Cardiac muscle cell (in vitro differentiated cells and primary cell): Measurements from ENCODE around the gene ING5. TPM values are rescaled to one million over a fixed set of nuclear protein-coding genes. Genes with fewer than 3 reads are reported as not detected.
"Not testable (repeated sequence)": the region's sequence is repeated elsewhere in the genome, so short reads cannot be mapped to it uniquely, and the experiment has no call there.

Experiments
- DNase-seq, 2 donors: peaks; one replicate each; pipeline versions ENCODE4 v3.0.0 to v3.0.0-alpha.2; 2010 to 2017; ENCODE audit warnings: low read depth in 1 of 2, low spot score in 1 of 2
- H3K27ac ChIP-seq: fragments of 200-600 bp; sonication (generic); 2 replicates; pipeline ENCODE4 v1.5.1; 2016
- H3K27me3 ChIP-seq: fragments of 200-600 bp; sonication (generic); 2 replicates; pipeline ENCODE4 v1.6.0; 2016; ENCODE audit warnings: control low read depth
- H3K36me3 ChIP-seq: fragments of 200-600 bp; sonication (generic); 2 replicates; pipeline ENCODE4 v1.5.1; 2016; ENCODE audit warnings: control low read depth
- H3K4me1 ChIP-seq: fragments of 200-600 bp; sonication (generic); 2 replicates; pipeline ENCODE4 v1.8.1; 2017; ENCODE audit warnings: low read depth, mild to moderate bottlenecking, mixed run types
- H3K4me3 ChIP-seq: fragments of 200-600 bp; sonication (generic); 2 replicates; pipeline ENCODE4 v1.5.1; 2016; ENCODE audit warnings: mild to moderate bottlenecking
- H3K9me3 ChIP-seq: fragments of 200-600 bp; sonication (generic); 2 replicates; pipeline ENCODE4 v1.5.1; 2017; ENCODE audit warnings: low read depth, mild to moderate bottlenecking, control low read depth
- polyA plus RNA-seq: library from polyadenylated mRNA; unstranded; fragments of >200 nt; fragmentation: Nextera tagmentation; extraction: Ambion mirVana; gene quantifications from 2 replicates; pipeline ENCODE4 v1.2.1, GENCODE V29; 2016
- total RNA-seq: library from RNA; depleted of rRNA; stranded (reverse); fragments of >200 nt; gene quantifications from 2 replicates; pipeline ENCODE4 v1.2.3, GENCODE V29; 2016
- TF ChIP-seq, protein P1 (sequence below): IDR thresholded peaks from 2 replicates; pipeline ENCODE4 v1.5.1; 2012; ENCODE audit warnings: low read depth, mild to moderate bottlenecking, low read length

ING5 gene
- total and polyA plus RNA-seq, 2 experiments from 2014 or later, result 16.3 to 53.6 TPM

DNA sequence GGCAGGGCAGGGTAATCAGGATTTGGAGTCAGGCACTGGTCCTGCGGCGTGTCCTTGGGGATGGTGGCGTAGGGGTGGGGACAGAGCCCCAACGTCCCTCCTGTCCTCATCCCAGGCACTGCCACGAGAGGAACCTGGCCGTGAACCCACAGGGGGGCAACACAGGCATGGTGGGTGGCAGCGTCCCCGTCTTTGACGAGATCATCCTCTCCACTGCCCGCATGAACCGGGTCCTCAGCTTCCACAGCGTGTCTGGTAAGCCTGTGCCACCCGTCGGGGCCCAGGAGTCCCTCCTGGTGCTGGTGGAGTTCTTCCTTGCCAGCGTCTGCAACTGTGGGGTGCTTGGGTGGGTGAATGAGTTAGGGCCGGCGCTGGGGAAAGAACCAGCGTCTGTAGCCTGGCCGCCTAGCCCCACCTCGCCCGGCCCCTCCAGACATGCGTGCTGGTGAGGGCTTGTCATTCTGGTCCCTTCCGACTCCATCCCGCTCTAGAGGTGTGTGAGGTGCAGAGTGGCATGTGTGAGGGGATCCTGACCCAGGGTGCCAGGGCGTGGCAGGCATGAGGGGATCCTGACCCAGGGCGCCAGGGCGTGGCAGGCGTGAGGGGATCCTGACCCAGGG is 40.6 kb downstream of the ING5 start:
- peaks cover 2% of the 10 kb centered on the region for H3K36me3 ChIP-seq
- no peak for DNase-seq
- H3K9me3 ChIP-seq, result no peaks in the 10 kb centered on the region
- H3K4me3 ChIP-seq, result no peak overlapping the region
- no peaks in the 10 kb centered on the region for H3K27me3 ChIP-seq
- H3K4me1 ChIP-seq, result no peaks in the 10 kb centered on the region
- TF ChIP-seq, protein P1, sequence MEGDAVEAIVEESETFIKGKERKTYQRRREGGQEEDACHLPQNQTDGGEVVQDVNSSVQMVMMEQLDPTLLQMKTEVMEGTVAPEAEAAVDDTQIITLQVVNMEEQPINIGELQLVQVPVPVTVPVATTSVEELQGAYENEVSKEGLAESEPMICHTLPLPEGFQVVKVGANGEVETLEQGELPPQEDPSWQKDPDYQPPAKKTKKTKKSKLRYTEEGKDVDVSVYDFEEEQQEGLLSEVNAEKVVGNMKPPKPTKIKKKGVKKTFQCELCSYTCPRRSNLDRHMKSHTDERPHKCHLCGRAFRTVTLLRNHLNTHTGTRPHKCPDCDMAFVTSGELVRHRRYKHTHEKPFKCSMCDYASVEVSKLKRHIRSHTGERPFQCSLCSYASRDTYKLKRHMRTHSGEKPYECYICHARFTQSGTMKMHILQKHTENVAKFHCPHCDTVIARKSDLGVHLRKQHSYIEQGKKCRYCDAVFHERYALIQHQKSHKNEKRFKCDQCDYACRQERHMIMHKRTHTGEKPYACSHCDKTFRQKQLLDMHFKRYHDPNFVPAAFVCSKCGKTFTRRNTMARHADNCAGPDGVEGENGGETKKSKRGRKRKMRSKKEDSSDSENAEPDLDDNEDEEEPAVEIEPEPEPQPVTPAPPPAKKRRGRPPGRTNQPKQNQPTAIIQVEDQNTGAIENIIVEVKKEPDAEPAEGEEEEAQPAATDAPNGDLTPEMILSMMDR, result no peak
- no peak overlapping the region for H3K27ac ChIP-seq

DNA sequence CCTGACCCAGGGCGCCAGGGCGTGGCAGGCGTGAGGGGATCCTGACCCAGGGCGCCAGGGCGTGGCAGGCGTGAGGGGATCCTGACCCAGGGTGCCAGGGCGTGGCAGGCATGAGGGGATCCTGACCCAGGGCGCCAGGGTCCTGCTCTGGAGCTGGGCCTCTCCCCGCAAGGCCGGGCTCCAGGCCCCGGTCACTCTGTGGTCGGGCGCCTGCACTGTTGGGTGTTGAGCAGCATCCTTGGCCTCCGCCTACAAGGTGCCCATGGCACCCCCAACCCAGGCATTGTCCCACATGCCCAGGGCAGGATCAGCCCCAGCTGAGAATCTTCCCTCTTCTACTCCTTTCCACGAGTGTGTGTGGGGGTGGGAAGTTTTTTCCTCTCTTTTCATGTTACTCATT is 41.2 kb downstream of the ING5 start:
- H3K4me1 ChIP-seq, H3K36me3 ChIP-seq, H3K9me3 ChIP-seq, H3K4me3 ChIP-seq, DNase-seq, H3K27ac ChIP-seq, H3K27me3 ChIP-seq: not testable (repeated sequence)

DNA sequence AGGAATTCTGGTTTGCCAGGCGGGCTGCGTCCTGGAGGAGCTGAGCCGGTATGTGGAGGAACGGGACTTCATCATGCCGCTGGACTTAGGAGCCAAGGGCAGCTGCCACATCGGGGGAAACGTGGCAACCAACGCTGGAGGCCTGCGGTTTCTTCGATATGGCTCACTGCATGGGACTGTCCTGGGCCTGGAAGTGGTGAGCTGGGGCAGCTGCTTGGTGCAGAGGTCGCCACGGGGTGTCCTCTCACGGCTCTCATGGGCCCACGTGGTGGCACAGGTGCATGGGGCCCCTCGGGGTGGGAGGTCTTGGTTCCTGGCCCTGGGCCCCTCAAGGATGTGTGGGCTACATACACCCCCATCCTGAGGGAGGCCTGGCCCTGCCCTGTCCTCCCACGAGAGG is 41.8 kb downstream of the ING5 start:
- H3K27me3 ChIP-seq, result no peaks in the 10 kb centered on the region
- TF ChIP-seq, protein P1, result no peak
- no peak for DNase-seq
- no peaks in the 10 kb centered on the region for H3K9me3 ChIP-seq
- H3K36me3 ChIP-seq, result peaks cover 2% of the 10 kb centered on the region
- no peak overlapping the region for H3K27ac ChIP-seq
- no peaks in the 10 kb centered on the region for H3K4me1 ChIP-seq
- no peak overlapping the region for H3K4me3 ChIP-seq

DNA sequence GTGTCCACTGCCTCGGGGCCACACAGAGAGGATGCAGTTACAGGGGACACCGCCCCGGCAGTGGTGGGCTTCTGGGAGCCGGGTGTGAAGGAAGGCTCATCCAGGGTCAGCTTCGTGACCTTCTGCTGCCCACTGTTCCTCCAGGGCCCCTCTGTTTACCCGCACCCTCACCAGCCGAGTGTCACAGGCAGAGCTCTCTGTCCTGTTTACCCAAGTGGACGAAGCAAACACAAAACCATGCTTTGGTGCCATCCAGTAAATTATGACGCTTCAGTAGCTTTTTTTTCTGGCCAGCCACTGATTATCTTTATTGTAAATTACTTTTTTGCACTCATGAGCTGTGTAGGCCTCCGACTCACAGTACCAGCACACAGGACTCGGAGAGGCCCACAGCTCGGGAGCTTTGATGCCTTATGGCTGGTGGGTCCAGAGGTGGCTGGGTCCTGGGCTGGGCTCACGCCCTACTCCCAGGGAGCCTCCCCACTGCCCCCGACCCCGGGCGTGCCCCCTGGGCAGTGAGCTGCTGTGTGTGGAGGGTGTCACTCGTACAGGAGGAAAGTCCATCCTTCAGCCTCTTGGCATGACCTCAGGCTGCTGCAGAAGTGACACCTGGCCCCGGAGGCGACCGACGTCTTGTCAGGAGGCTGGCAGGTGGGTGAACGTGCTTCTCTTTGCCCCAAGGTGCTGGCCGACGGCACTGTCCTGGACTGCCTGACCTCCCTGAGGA is 42.4 kb downstream of the ING5 start:
- Histone ChIP-seq H3K4me1 (no peaks in the 10 kb centered on the region), H3K36me3 (peaks cover 2% of the 10 kb centered on the region), H3K27me3 (no peaks in the 10 kb centered on the region), H3K9me3 (no peaks in the 10 kb centered on the region), H3K4me3 (no peak overlapping the region), H3K27ac (no peak overlapping the region)
- DNase-seq, result no peak
- TF ChIP-seq, protein P1, result no peak

DNA sequence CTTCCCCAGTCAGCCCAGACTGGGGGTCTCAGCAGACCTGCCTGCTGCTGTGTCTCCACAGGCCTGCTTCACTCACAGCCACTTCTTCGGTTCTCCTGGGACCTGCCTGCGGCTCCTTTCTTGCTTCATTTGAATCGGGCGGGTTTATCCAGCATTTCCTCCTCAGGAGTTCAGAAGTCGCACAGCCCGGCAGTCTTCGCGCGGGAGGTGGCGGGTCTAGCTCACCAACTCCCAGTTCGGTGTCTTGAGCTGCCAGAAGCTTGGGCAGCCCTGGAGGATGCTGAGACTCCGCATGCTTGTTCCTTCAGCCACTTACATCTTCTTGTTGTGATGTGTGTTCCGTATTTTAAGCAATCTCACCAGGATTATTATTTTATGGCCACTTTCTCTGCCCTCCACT is 43.4 kb downstream of the ING5 start:
- no peak for DNase-seq
- Histone ChIP-seq H3K9me3 (no peaks in the 10 kb centered on the region), H3K4me1 (no peaks in the 10 kb centered on the region), H3K27ac (no peak overlapping the region), H3K4me3 (no peak overlapping the region), H3K36me3 (peaks cover 2% of the 10 kb centered on the region), H3K27me3 (no peaks in the 10 kb centered on the region)
- TF ChIP-seq, protein P1, result no peak

DNA sequence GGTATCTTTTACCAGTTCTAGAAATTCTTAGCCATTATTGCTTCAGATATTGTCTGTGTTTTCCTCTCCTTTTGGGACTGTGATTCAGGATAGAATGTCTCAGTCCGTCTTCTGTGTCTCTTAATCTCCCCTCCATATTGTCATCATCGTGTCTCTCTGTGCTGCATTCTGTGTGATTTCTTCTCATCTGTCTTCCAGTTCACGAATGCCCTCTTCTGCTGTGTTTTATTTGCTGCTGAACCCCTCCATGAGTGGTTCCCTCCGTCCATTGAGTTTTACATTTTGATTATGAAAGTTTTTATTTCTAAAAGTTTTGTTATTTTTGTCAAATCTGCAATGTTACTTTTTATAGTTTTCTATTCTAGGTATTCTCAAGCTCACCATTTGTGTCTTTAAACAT is 44.2 kb downstream of the ING5 start:
- H3K4me3 ChIP-seq, result no peak overlapping the region
- peaks cover 2% of the 10 kb centered on the region for H3K36me3 ChIP-seq
- TF ChIP-seq, protein P1, result no peak
- no peak overlapping the region for H3K27ac ChIP-seq
- no peak for DNase-seq
- no peaks in the 10 kb centered on the region for H3K4me1 ChIP-seq
- H3K9me3 ChIP-seq, result no peaks in the 10 kb centered on the region
- H3K27me3 ChIP-seq, result no peaks in the 10 kb centered on the region
